Neural cell (in vitro differentiated cells): ENCODE measurements around the gene SULT1B1.

Experiments used
- CTCF ChIP-seq: fragments of 450-650 bp; IDR thresholded peaks from 2 replicates; pipeline ENCODE4 v1.5.1; 2014; ENCODE audit warnings: antibody characterized with exemption, mild to moderate bottlenecking, moderate library complexity; ENCODE audit not compliant: poor library complexity, severe bottlenecking
- EZH2 ChIP-seq: fragments of 200-600, 300-800 bp; shearing (Covaris generic), sonication (generic); IDR thresholded peaks from 2 replicates; pipeline ENCODE4 v1.6.1; 2014; ENCODE audit warnings: antibody characterized with exemption, low read length, borderline replicate concordance, mild to moderate bottlenecking; ENCODE audit not compliant: insufficient read depth, poor library complexity, severe bottlenecking
- POLR2AphosphoS5 ChIP-seq: IDR thresholded peaks from 2 replicates; pipeline ENCODE4 v1.6.1; 2012
- RAD21 ChIP-seq: fragments of 450-650 bp; conservative IDR thresholded peaks from 2 replicates; pipeline ENCODE4 v1.6.1; 2014; ENCODE audit warnings: antibody characterized with exemption, mild to moderate bottlenecking, moderate library complexity

- TF ChIP-seq CTCF (no peak), EZH2 (no peak), POLR2AphosphoS5 (no peak), RAD21 (no peak)
These were observed 33.4 kb downstream of the SULT1B1 start for GRCh38 chr4:69726971-69727370.
